IPS-20b (cell line): Measurements from ENCODE around the gene NYNRIN.
"Not testable (repeated sequence)": the region's sequence is repeated elsewhere in the genome, so short reads cannot be mapped to it uniquely, and the experiment has no call there.

Experiments used
- H3K27ac ChIP-seq: one replicate; pipeline ENCODE4 v1.5.1; 2013; ENCODE audit warnings: low read length
- H3K27me3 ChIP-seq: 2 replicates; pipeline ENCODE4 v1.6.1; 2013; ENCODE audit warnings: mild to moderate bottlenecking, low read length, inconsistent platforms; ENCODE audit not compliant: insufficient read depth
- H3K36me3 ChIP-seq: 2 replicates; pipeline ENCODE4 v1.6.1; 2013; ENCODE audit warnings: low read depth, mild to moderate bottlenecking, inconsistent platforms, low read length, moderate library complexity; ENCODE audit not compliant: insufficient read depth
- H3K4me1 ChIP-seq: 2 replicates; pipeline ENCODE4 v1.6.1; 2013; ENCODE audit warnings: mild to moderate bottlenecking, control low read depth, inconsistent platforms, low read length, moderate library complexity; ENCODE audit not compliant: insufficient read depth
- H3K4me3 ChIP-seq: 2 replicates; pipeline ENCODE4 v1.5.1; 2013; ENCODE audit warnings: mild to moderate bottlenecking, low read length, inconsistent platforms
- H3K9ac ChIP-seq: 2 replicates; pipeline ENCODE4 v1.6.1; 2013; ENCODE audit warnings: low read depth, mild to moderate bottlenecking, inconsistent platforms, low read length, moderate library complexity
- H3K9me3 ChIP-seq: 2 replicates; pipeline ENCODE4 v1.6.1; 2013; ENCODE audit warnings: mild to moderate bottlenecking, low read depth, low read length, inconsistent platforms; ENCODE audit not compliant: insufficient read depth

The NYNRIN gene

GRCh38 chr14:24371605-24372004, 27.2 kb upstream of the NYNRIN start:
- H3K27ac ChIP-seq, H3K4me3 ChIP-seq, H3K9ac ChIP-seq, H3K9me3 ChIP-seq, H3K27me3 ChIP-seq: not testable (repeated sequence)
- Histone ChIP-seq H3K4me1 (peaks cover 12% of the 10 kb centered on the region; the same call in 1 of the 2 replicates), H3K36me3 (peaks cover 25% of the 10 kb centered on the region)

GRCh38 chr14:24372701-24373416, 25.9 kb upstream of the NYNRIN start:
- Histone ChIP-seq H3K27me3 (no peaks in the 10 kb centered on the region), H3K4me1 (peaks cover 17% of the 10 kb centered on the region), H3K36me3 (peaks cover 25% of the 10 kb centered on the region), H3K27ac (no peak overlapping the region), H3K9ac (no peak overlapping the region), H3K9me3 (no peaks in the 10 kb centered on the region), H3K4me3 (no peak overlapping the region)

DNA sequence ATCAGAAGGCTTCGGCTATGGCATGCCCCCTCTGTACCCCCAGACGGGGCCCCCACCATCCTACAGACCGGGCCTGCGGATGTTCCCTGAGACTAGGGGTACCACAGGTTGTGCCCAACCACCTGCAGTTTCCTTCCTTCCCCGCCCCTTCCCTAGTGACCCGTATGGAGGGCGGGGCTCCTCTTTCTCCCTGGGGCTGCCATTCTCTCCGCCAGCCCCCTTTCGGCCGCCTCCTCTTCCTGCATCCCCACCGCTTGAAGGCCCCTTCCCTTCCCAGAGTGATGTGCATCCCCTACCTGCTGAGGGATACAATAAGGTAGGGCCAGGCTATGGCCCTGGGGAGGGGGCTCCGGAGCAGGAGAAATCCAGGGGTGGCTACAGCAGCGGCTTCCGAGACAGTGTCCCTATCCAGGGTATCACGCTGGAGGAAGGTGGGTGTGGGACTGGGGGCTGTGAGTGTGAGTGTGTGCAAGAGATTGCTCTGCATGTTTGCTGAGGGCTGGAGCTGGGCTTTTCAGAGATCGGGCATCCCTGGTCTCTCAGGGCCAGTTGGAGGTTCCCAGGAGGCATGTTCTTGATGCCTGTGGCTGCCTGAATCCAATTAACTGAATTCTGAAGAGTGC, 22.2 kb upstream of the NYNRIN start:
- H3K27ac ChIP-seq: peak overlapping the region; percentile 53
- no peaks in the 10 kb centered on the region for H3K27me3 ChIP-seq
- peaks cover 25% of the 10 kb centered on the region for H3K36me3 ChIP-seq
- H3K9me3 ChIP-seq: no peaks in the 10 kb centered on the region
- peak overlapping the region; percentile 75; the same call in 1 of the 2 replicates for H3K9ac ChIP-seq
- peaks cover 19% of the 10 kb centered on the region for H3K4me1 ChIP-seq
- H3K4me3 ChIP-seq: peak overlapping the region; percentile 58

GRCh38 chr14:24377126-24377525, 21.7 kb upstream of the NYNRIN start:
- Histone ChIP-seq H3K9ac (peak overlapping the region; percentile 54; the same call in 1 of the 2 replicates), H3K27ac (peak overlapping the region; percentile 53), H3K4me3 (peak overlapping the region; percentile 58; the same call in 1 of the 2 replicates), H3K27me3 (no peaks in the 10 kb centered on the region), H3K36me3 (peaks cover 25% of the 10 kb centered on the region), H3K4me1 (peaks cover 19% of the 10 kb centered on the region), H3K9me3 (no peaks in the 10 kb centered on the region)

GRCh38 chr14:24377657-24378056, 21.1 kb upstream of the NYNRIN start:
- Histone ChIP-seq H3K27ac (no peak overlapping the region), H3K4me1 (peaks cover 19% of the 10 kb centered on the region), H3K27me3 (no peaks in the 10 kb centered on the region), H3K4me3 (no peak overlapping the region), H3K9ac (no peak overlapping the region), H3K36me3 (peaks cover 22% of the 10 kb centered on the region), H3K9me3 (no peaks in the 10 kb centered on the region)

DNA sequence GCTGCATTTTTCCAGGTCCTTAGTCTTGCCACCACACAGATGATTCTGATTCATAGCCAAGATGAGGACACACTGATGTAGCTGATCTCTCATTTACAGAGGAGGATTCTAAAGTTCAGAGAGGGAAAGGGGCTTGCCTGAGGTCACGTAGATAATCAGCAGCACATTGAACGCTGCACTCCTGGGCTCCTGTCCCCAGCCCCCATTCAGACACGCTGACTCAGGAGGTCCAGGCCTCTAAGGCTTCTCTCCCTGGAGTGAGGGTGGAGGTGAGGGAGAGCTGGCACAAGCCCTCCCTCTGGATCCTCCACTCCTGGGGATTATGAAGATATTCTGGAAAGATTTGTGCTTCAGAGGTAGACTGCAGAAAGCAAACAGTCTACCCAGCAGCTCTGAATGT, 20.5 kb upstream of the NYNRIN start:
- Histone ChIP-seq H3K27ac (no peak overlapping the region), H3K4me1 (peaks cover 19% of the 10 kb centered on the region), H3K9ac (no peak overlapping the region), H3K9me3 (no peaks in the 10 kb centered on the region), H3K4me3 (no peak overlapping the region), H3K27me3 (no peaks in the 10 kb centered on the region), H3K36me3 (peaks cover 15% of the 10 kb centered on the region; the same call in 1 of the 2 replicates)

DNA sequence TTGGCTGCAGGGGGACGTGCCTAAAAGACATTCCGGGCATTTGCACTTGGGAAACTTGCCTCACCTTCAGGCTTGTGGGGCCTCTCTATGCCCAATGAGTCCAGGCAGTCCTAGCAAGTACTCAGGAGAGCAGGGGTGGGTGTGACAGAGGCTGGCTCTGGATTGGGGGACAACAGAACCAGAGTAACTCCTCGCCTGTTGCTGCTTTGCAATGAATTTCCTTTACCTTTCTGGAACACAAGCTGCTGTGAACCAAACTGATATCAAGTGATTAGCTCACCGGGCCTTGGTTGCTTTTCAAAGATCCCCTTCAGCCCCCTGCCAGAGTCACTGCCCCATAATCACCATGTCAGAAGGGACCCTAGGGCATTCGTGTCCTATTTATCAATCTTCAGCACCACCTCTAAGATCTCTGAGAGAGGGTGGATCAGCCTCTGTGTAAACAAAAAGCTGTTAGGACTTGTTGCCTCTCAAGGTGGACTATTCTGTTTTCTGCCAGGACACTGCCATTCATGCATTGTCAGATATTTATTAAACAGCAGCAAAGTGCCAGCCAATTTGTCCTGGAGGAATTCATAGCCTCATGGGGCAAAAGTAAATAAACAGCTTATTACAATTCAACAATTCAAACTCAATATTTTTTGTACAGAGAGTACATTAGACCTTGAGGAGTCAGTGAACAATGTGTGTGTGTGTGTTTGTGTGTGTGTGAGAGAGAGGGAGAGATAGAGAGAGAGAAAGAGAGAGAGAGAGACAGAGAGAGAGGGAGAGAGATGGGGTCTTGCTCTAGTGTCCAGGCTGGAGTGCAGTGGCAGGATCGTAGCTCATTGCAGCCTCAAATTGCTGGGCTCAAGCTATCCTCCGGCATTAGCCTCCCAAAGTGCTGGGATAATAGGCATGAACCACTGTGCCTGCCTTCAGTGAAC, 19.6 kb upstream of the NYNRIN start:
- Histone ChIP-seq H3K27ac (no peak overlapping the region), H3K27me3 (no peaks in the 10 kb centered on the region), H3K36me3 (peaks cover 6% of the 10 kb centered on the region; the same call in 1 of the 2 replicates), H3K4me3 (no peak overlapping the region), H3K4me1 (peaks cover 19% of the 10 kb centered on the region), H3K9me3 (no peaks in the 10 kb centered on the region), H3K9ac (no peak overlapping the region)

DNA sequence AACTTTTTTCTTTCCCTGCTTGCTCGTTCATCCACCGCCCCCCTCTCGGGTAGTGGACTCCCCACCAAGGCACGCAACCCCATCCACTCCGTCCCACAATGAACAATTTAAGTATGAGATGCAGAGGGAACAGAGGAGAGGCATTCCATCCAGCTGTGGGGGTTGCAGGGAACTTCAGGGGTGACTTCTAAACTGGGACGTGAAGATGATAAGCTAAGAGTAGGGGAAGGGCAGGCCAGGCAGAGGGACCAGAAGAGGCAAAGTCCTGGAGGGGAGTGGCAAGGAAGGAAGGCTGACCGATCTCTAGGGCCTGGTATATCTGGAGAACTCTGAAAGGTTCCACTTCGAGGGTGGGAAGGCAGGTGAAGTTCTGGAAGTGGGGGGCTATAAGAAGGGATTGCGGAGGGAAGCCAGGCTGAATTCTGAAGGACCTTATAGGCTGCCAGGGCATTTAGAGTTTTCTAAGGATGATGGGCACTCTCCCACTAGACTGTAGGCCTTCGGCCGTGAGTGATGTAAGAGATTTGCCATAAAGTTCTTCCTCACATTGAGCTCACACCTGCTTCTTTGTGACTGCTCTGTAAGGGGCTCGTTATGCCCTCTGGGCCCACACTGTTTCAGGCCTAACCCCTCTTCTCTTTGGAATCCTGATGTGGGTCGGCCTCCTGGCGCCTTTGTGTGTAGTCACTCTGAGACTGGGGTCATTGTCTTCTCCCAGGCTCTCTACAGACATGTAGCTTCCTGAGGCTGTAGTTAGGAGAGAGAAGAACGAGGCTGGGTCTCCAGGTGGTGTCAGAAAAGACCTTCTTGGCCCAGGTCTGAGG, 18.7 kb upstream of the NYNRIN start:
- Histone ChIP-seq H3K9ac (no peak overlapping the region), H3K27me3 (no peaks in the 10 kb centered on the region), H3K36me3 (no peaks in the 10 kb centered on the region), H3K27ac (no peak overlapping the region), H3K4me3 (no peak overlapping the region), H3K4me1 (peaks cover 19% of the 10 kb centered on the region), H3K9me3 (no peaks in the 10 kb centered on the region)

GRCh38 chr14:24381363-24382063, 17.3 kb upstream of the NYNRIN start:
- H3K27ac ChIP-seq: no peak overlapping the region
- no peaks in the 10 kb centered on the region for H3K9me3 ChIP-seq
- no peak overlapping the region for H3K4me3 ChIP-seq
- H3K9ac ChIP-seq: no peak overlapping the region
- no peaks in the 10 kb centered on the region for H3K27me3 ChIP-seq
- peaks cover 11% of the 10 kb centered on the region for H3K4me1 ChIP-seq
- H3K36me3 ChIP-seq: no peaks in the 10 kb centered on the region

DNA sequence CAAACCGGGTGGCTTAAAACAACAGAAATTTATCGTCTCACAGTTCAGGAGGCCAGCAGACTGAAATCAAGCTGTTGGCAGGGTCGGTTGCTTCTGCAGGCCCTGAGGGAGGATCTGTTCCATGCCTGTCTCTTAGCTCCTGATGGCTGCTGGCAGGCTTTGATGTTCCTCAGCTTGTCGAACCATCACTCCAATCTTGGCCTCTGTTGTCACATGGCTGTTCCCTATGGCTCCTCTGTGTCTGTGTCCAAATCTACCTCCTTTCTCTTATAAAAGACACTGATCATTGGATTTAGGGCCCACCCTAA, 16.8 kb upstream of the NYNRIN start:
- H3K9me3 ChIP-seq: no peaks in the 10 kb centered on the region

More for the DNA sequence above, 16.8 kb upstream of the NYNRIN start:
- no peak overlapping the region for H3K9ac ChIP-seq
- no peak overlapping the region for H3K4me3 ChIP-seq
- H3K4me1 ChIP-seq: peaks cover 7% of the 10 kb centered on the region
- no peak overlapping the region for H3K27ac ChIP-seq
- no peaks in the 10 kb centered on the region for H3K36me3 ChIP-seq
- H3K27me3 ChIP-seq: no peaks in the 10 kb centered on the region
